Measurements from ENCODE around the gene MAP3K8.

The MAP3K8 gene

GRCh38 chr10:30438021-30438850 is 4.3 kb downstream of the MAP3K8 start:
- TF ChIP-seq, protein P1, sequence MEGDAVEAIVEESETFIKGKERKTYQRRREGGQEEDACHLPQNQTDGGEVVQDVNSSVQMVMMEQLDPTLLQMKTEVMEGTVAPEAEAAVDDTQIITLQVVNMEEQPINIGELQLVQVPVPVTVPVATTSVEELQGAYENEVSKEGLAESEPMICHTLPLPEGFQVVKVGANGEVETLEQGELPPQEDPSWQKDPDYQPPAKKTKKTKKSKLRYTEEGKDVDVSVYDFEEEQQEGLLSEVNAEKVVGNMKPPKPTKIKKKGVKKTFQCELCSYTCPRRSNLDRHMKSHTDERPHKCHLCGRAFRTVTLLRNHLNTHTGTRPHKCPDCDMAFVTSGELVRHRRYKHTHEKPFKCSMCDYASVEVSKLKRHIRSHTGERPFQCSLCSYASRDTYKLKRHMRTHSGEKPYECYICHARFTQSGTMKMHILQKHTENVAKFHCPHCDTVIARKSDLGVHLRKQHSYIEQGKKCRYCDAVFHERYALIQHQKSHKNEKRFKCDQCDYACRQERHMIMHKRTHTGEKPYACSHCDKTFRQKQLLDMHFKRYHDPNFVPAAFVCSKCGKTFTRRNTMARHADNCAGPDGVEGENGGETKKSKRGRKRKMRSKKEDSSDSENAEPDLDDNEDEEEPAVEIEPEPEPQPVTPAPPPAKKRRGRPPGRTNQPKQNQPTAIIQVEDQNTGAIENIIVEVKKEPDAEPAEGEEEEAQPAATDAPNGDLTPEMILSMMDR (IDR thresholded peaks at IDR 0.05; ENCODE audit: low read depth, low read length): no peak
- no peak overlapping the region for H3K4me3 ChIP-seq (ENCODE audit: low read depth, low read length)
- H3K4me1 ChIP-seq: no peaks in the 10 kb centered on the region; the same call in 1 of the 2 replicates
- H3K27me3 ChIP-seq: peaks cover 58% of the 10 kb centered on the region
- no peaks in the 10 kb centered on the region for H3K36me3 ChIP-seq
- no peaks in the 10 kb centered on the region for H3K9me3 ChIP-seq
- DNase-seq: no peak

GRCh38 chr10:30439931-30440330 is 5.9 kb downstream of the MAP3K8 start:
- Histone ChIP-seq H3K36me3 (no peaks in the 10 kb centered on the region), H3K4me3 (ENCODE audit: low read depth, low read length) (no peak overlapping the region), H3K4me1 (no peaks in the 10 kb centered on the region), H3K9me3 (no peaks in the 10 kb centered on the region), H3K27me3 (peaks cover 41% of the 10 kb centered on the region)
- DNase-seq: no peak
- TF ChIP-seq, protein P1 (IDR thresholded peaks at IDR 0.05; ENCODE audit: low read depth, low read length): no peak

- Histone ChIP-seq H3K9me3 (no peaks in the 10 kb centered on the region), H3K36me3 (no peaks in the 10 kb centered on the region), H3K27me3 (peaks cover 22% of the 10 kb centered on the region), H3K4me3 (ENCODE audit: low read depth, low read length) (no peak overlapping the region), H3K4me1 (no peaks in the 10 kb centered on the region)
- TF ChIP-seq, protein P1 (IDR thresholded peaks at IDR 0.05; ENCODE audit: low read depth, low read length): no peak
- no peak for DNase-seq
Observed at GRCh38 chr10:30442019-30442606, 8.1 kb downstream of the MAP3K8 start.

DNA sequence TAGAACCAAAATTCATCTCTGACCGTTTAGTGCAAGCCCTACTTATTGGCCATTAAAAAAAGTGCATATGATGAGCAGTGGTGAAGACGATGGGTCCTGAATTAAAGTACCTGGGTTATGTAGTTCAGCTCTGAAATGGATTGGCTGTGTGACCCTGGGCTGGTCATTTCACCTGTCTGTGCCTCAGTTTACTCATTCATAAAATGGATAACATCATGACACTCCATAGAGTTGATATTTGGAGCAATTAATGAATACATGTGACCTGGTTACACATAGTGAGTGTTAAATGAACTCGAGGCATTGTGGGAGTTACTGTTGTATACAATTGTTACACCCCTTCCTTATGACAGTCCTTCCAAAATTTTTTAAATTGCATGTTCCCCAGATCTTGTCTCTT is 9.1 kb downstream of the MAP3K8 start:
- TF ChIP-seq, protein P1 (IDR thresholded peaks at IDR 0.05; ENCODE audit: low read depth, low read length): no peak
- no peaks in the 10 kb centered on the region for H3K4me1 ChIP-seq
- no peak overlapping the region for H3K4me3 ChIP-seq (ENCODE audit: low read depth, low read length)
- H3K27me3 ChIP-seq: peaks cover 16% of the 10 kb centered on the region
- H3K36me3 ChIP-seq: no peaks in the 10 kb centered on the region
- H3K9me3 ChIP-seq: no peaks in the 10 kb centered on the region
- no peak for DNase-seq

- Histone ChIP-seq H3K27me3 (peaks cover 6% of the 10 kb centered on the region), H3K4me3 (ENCODE audit: low read depth, low read length) (no peak overlapping the region), H3K36me3 (no peaks in the 10 kb centered on the region), H3K4me1 (no peaks in the 10 kb centered on the region), H3K9me3 (no peaks in the 10 kb centered on the region)
- no peak for DNase-seq
- TF ChIP-seq, protein P1 (IDR thresholded peaks at IDR 0.05; ENCODE audit: low read depth, low read length): no peak
Observed at GRCh38 chr10:30445711-30446110, 11.7 kb downstream of the MAP3K8 start.
